Epithelial cell of prostate (primary cell): Measurements from ENCODE around the gene FURIN.
"Not testable (repeated sequence)": the region's sequence is repeated elsewhere in the genome, so short reads cannot be mapped to it uniquely, and the experiment has no call there.

Source experiments
- DNase-seq: peaks from one replicate; pipeline ENCODE4 v3.0.0-alpha.2; 2011; ENCODE audit warnings: low read depth, low spot score
- H3K27ac ChIP-seq: fragments of 450-650 bp; 2 replicates; pipeline ENCODE4 v1.5.1; 2017; ENCODE audit warnings: mild to moderate bottlenecking

FURIN gene

DNA sequence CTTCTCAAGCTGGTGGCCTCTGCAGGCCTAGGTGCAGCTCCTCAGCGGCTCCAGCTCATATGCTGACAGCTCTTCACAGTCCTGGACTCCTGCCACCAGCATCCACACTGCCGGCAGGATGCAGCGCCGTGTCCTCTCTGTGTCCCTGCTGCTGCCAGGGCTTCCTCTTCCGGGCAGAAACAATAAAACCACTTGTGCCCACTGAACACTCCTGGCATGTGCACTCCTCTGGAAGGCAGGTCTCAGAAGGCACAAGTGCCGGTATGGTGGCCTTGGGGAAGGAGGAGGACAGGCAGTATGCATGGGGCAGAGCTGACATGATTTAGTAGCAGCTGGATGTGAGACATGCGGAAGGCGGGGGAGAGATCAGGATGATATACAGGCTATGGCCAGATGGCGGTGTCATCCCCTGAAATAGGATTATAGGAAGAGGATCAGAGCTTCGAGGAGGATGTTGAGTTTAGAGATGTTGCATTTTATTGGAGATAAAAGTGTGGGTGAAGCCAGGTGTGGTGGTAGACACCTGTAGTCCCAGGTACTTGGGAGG lies 27.3 kb downstream of the FURIN start:
- H3K27ac ChIP-seq, result no peak overlapping the region
- DNase-seq, result no peak

DNA sequence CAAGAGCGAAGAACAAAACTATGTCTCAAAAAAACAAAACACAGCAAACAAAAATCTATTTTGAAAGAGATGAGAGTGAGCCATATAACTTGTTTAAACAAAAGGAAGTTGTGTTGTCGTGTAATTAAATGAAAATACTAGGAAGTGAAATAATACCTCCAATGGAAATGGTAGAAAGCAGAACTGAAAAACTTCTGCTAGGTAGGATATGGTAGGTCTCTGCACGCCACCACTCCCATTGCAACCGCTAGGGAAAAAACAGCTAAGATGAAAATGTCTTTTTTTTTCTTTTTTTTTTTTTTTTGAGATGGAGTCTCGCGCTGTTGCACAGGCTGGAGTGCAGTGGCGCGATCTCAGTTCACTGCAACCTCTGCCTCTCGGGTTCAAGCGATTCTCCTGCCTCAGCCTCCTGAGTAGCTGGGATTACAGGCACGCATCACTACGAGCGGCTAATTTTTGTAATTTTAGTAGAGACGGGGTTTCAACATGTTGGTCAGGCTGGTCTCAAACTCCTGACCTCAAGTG lies 28.8 kb downstream of the FURIN start:
- DNase-seq, H3K27ac ChIP-seq: not testable (repeated sequence)

DNA sequence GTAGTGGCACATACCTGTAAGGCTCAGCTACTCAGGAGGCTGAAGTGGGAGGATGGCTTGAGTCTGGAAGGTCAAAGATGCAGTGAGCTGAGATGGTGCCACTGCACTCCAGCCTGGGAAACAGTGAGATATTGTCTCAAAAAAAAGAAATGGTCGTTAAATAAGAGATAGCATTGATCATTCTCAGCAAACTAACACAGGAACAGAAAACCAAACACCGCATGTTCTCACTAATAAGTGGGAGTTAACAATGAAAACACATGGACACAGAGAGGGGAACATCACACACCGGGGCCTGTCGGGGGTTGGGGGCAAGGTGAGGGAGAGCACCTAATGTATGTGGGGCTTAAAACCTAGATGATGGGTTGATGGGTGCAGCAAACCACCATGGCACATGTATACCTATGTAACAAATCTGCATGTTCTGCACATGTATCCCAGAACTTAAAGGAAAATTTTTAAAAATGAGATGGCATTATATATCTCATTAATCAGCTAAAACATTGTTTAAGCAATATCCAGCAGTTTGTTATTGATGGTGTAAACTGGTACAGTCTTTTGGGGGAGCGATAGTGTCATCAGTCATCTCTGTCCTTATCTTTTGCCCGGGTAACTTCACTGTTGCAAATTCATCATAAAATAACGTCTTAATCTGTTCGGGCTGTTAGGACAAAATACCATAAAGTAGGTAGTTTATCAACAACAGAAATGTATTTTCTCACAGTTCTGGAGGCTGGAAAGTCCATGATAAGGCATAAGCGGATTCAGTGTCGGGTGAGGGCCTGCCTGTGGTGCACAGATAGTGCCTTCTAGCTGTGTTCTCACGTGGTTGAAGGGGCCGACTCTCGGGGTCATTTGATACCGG lies 33.0 kb downstream of the FURIN start:
- no peak for DNase-seq
- peak overlapping the region; percentile 65 for H3K27ac ChIP-seq

DNA sequence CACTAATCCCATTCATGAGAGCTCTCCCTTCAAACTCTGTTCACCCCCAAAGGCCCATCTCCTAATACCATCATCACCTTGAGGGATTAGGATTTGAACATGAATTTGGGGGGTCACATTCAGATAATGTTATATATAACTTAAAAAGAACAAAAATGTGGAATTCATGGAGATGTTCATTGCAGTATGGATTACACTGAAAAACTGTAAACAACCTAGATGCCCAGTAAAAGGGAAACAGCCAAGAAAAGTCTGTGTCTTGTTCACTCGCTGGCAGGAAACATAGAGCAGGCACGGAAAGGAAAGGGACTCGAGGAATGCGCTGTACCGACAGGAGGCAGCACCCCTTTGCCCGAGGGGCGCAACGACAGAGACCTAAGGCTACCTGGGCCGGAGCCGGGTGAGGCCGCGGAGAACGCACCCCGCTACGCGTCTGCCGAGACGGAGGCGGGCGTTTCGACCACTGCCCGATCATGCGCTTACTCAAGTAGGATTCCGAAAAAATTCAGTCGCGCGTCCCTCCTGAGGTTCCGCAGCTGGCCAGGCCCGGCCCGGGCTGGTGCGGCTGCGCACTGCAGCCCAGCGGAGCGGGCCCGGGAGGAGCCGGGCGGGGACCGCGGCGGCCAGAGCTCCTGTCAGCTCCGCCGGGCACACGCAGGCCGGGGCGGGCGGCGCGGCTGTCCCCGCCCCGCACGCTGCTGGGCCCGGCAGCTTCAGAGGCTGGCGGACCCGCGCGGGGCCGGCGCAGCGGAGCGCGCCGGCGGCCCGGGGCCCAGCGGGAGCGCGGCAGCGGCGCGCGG lies 33.9 kb downstream of the FURIN start:
- DNase-seq, result peak; percentile 12
- H3K27ac ChIP-seq, result peak overlapping the region; percentile 65

DNA sequence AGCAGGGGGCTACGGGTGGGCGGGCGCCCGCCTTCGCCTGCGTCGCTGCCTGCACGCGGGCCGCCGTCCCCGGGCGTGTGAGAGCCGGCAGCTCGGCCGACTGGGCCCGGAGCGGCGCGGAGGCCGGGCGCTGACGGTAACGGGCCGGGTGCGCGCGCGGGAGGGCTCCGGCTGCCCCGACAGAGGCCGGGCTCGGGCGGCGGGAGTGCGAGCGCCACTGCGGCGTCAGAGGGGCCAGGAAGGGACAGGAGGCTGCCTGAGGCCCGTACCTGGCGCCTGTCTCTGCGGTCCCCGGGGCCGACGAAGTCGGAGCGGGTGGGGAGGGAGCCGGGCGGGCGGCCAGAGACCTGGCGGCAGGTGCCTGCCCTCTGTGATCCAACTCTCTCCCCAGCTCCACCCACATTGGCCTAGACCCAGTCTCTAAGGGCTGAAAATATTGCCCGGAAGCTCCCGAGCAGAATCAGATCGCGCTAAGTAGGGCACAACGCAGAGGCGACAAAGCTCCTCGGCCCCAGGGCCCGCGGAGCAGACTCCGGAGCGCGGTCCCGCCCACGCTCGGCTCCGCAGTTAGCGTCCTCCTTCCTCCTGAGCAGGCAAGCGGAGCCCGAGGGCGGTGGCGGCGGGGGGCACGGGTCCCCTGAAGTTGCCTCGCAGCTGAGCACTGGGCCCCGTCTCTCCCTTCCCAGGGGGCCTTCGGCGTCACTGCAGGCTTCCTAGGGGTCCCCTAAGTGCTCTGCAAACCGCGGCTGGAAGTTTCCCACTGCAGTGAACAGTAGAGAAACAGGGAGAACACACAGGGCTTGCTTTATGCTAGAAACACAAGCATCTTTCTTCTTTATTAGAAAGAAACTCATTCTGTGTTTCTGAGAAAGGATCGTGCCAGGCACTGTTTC lies 34.7 kb downstream of the FURIN start, which contains the start of gene MAN2A2:
Gene MAN2A2 (plus strand): TSS at position 463 of the 893 bp plus-strand sequence. CDS start 906 bp downstream, outside the sequence.
- H3K27ac ChIP-seq, result peak within 1 kb of the TSS; percentile 65
- no peak for DNase-seq

DNA sequence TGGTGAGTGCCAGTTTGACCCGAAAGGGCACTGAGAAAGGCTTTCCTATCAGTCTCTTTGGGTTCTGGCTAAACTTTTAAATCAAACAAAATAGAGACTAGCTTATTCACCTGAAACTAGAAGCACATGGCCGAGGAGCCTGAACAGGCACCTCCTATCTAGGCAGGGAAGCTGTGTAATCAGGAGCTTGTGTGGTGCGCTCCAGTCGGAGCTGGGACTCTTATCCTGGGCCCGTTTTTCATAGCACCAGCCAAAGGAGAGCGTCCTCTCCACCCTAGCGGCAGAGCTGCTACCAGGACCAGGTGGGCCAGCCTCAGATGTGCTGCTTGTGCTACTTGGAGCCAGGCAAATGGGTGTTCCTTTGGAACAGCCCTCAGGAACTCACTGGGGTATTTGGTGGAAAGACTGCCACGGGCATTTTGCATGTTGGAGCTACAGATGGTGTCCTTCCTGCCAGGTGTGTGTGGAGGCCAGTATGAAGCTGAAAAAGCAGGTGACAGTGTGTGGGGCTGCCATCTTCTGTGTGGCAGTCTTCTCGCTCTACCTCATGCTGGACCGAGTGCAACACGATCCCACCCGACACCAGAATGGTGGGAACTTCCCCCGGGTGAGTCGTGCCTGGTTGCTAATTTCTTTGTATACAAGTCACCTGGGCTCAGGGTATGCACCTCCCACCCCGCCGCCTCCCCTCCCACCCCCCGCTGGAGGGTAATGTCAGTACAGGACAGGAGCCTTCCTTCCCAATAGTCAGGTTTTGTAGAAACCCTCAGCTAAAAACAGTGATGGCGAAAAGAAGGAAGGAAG lies 35.5 kb downstream of the FURIN start:
- H3K27ac ChIP-seq, result no peak overlapping the region
- no peak for DNase-seq

DNA sequence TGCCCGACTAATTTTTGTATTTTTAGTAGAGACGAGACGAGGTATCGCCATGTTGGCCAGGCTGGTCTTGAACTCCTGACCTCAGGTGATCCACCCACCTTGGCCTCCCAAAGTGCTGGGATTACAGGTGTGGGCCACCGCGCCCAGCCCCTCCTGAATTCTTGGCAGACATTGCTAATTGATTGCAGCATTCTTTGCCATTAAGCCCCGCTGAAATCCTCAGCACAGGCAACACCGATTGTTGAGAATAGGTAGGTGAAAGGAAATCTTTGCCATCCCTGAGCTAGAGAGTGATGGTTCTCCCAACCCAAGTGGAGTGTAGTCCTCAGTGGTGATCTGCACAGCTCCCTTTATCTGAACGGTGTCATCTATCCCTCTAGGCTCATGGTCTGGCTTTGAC lies 36.4 kb downstream of the FURIN start:
- no peak for DNase-seq

DNA sequence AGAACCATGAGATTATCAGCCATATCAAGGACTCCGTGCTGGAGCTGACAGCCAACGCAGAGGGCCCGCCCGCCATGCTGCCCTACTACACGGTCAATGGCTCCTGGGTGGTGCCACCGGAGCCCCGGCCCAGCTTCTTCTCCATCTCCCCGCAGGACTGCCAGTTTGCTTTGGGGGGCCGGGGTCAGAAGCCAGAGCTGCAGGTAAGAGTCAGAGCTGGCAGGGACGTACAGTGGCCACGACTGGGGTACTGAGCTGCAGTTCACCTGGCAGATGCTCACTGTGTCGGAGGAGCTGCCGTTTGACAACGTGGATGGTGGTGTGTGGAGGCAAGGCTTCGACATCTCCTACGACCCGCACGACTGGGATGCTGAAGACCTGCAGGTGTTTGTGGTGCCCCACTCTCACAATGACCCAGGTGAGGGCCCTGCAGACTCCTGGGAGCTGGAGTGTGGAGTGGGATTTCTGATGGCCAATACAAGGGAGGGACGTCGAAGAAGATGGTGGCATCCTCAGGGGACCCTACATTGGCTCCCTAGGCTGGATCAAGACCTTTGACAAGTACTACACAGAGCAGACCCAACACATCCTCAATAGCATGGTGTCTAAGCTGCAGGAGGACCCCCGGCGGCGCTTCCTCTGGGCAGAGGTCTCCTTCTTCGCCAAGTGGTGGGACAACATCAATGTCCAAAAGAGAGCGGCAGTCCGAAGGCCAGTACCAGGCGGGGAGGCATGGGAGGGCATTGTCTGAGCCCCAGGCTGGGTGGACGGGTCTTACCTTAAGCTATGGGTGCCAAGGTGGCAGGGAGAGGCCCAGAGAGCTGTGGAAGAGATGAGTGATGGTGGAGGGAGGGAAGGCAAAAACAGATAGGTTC lies 37.2 kb downstream of the FURIN start:
- no peak overlapping the region for H3K27ac ChIP-seq
- no peak for DNase-seq

More for the DNA sequence above, 36.4 kb downstream of the FURIN start:
- H3K27ac ChIP-seq, result no peak overlapping the region

DNA sequence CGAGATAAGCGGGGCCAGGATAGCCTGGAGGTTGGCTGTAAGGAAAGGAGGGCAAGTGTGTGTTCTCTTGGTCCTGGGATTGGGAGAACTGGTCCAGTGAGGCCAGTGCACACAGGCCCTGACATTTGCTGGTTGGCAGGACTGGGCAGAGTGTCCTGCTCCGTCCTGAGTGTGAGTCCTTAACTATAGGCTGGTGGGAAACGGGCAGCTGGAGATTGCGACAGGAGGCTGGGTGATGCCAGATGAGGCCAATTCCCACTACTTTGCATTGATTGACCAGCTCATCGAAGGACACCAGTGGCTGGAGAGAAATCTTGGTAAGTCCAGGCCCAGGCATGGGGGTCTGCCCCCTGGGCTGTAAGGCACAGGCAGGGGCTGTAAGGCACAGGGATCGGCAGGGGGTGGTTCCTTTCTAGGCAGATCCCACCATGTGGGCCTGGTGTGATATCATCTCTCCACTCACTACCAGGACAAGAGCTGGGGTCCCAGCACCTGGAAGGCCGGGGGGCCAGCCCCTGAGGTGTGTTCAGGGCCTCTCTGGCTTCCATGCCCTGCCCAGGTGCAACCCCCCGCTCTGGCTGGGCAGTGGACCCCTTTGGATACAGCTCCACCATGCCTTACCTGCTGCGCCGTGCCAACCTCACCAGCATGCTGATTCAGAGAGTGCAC lies 37.9 kb downstream of the FURIN start:
- DNase-seq, result no peak
- no peak overlapping the region for H3K27ac ChIP-seq

DNA sequence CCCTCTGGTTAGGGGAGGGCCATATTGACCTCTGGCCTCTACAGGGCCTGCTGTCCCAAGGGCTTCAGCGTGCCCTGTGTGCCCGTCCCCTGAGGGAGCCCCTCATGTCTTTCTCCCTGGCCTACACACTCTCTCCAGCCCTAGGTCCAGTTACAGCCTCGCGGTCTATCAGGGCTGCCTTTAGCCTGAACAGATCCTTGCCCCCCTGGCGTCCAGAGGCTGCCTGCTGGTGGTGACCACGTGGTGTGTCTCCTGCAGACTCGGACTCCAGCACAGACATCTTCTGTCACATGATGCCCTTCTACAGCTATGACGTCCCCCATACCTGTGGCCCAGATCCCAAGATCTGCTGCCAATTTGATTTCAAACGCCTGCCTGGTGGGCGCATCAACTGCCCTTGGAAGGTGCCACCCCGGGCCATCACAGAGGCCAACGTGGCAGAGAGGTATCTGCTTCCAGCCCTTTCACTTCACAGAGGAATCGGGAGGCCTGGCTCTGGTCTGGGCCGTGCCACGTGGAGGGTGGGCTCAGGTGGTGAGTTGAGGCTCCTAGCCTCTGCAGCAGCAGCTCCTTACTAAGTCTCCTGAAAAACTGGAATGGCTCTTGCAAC lies 38.8 kb downstream of the FURIN start:
- H3K27ac ChIP-seq, result no peak overlapping the region
- no peak for DNase-seq

DNA sequence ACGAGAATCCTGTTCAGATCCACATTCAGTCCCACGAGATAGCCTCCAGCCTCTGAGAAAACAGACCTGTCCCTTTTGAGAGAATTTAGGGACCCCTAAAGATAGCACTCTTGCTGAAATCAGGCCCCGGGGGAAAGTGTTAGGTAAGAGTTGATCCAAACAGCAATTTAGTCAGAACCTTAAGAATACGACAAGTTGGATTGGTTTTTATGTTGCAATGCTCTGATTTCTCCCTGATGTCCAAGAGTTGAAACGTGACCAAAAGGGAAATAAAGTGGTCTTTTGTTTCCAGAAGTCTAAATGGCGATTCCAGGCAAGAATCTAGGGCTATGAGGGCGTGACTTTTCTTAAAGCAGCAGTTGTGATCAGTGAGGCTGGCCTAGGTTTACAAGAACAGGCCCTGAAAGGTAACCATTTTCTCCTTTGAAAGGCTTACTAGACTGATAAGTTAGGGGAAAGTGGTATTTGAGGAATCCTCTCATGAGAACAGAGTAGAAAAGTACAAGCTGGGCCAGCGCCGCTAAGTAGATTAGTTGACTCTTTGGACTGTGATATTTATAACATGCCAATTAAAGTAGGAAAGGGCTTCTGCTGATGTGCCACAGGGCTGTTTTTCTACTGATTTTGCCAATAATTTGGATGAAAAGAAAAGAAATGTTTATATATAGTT lies 39.6 kb downstream of the FURIN start:
- DNase-seq, result no peak
- no peak overlapping the region for H3K27ac ChIP-seq

DNA sequence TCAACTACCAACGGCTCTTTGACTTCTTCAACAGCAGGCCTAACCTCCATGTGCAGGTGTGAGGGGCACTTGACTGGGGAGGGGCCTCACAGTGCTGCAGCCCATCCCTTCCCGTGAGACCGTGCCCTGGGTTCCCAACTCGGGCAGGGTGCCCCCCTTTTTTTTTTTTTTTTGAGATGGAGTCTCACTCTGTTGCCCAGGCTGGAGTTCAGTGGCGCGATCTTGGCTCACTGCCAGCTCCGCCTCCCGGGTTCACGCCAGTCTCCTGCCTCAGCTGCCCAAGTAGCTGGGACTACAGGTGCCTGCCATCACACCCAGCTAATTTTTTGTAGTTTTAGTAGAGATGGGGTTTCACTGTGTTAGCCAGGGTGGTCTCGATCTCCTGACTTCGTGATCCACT lies 41.1 kb downstream of the FURIN start:
- not testable (repeated sequence) for DNase-seq, H3K27ac ChIP-seq

DNA sequence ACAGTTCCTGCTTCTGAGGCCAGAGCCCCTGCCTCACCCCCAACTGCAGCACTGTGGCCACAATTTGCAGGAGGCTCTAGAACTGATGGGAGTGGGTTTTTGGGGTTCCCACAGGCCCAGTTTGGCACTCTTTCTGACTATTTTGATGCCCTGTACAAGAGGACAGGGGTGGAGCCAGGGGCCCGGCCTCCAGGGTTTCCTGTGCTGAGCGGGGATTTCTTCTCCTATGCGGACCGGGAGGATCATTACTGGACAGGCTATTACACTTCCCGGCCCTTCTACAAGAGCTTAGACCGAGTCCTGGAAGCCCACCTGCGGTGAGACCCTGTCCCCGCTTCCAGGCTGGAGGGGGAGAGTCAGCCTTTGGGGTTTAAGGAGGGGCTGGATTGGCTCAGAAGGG lies 41.6 kb downstream of the FURIN start:
- DNase-seq, result no peak
- no peak overlapping the region for H3K27ac ChIP-seq

DNA sequence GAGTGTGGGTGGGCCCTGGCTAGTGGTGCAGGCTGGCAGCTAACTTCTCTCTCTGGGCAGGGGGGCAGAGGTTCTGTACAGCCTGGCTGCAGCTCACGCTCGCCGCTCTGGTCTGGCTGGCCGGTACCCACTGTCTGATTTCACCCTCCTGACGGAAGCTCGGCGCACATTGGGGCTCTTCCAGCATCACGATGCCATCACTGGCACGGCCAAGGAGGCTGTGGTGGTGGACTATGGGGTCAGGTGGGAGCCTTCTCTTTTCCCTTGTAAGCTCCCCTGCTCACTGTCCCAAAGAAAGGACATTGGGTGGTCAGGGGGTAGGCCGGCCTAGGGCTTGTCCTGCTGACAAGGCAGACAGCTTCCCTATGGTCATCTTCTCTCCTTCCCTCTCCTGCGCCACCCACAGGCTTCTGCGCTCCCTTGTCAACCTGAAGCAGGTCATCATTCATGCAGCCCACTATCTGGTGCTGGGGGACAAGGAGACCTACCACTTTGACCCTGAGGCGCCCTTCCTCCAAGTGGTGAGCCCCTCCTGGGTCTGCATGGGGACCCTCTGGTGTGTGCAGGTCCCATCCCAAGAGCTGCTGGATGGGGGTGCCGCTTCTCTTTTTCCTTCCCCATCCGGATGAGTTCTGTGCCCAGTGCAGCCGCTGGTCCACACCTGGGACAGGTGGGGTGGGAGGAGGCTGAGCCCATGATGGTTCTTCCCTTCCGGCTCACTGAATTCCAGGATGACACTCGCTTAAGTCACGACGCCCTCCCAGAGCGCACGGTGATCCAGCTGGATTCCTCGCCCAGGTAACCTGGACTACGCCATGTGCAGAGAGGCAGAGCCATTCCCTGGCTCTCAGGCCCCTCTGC lies 42.3 kb downstream of the FURIN start:
- no peak overlapping the region for H3K27ac ChIP-seq
- DNase-seq, result no peak

DNA sequence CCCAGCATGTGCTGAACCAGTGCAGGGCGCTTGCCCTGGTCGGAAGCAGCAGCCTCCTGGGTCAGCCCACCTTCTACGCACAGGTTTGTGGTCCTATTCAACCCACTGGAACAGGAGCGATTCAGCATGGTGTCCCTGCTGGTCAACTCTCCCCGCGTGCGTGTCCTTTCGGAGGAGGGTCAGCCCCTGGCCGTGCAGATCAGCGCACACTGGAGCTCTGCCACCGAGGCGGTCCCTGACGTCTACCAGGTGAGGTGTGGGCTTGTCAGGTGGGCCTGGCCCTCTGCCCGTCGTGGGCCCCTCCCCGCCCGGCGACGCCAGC lies 42.9 kb downstream of the FURIN start:
- no peak for DNase-seq

More for the DNA sequence above, 42.9 kb downstream of the FURIN start:
- H3K27ac ChIP-seq, result no peak overlapping the region
